K562 (cell line): Measurements from ENCODE around the gene DNMT1. TPM values are rescaled to one million over a fixed set of nuclear protein-coding genes. Genes with fewer than 3 reads are reported as not detected.

Experiments
- ATAC-seq: fragments of 200-7000 bp; cut with Tn5 transposase; 3 replicates; pipeline ENCODE4 v1.9.1; 2020; ENCODE audit warnings: moderate library complexity
- BruUV-seq: library from RNA; stranded (reverse); fragments of 400-500 nt; replicated peaks from 2 replicates; lab custom pipeline; 2021; lab: Mats Ljungman, UMichigan
- CTCF ChIA-PET: fragments of 300-600 bp; formaldehyde crosslinking; extraction: SDS; loops from one replicate; lab custom pipeline; 2021; ENCODE audit warnings: low intra/inter-chr PET ratio; lab: Yijun Ruan, JAX
- POLR2A ChIA-PET: fragments of 300-600, 350-650 bp; sonication (Branson Sonifier 250); formaldehyde crosslinking; extraction: SDS; loops from one replicate; lab custom pipeline; 2021; ENCODE audit warnings: antibody characterized with exemption, inconsistent platforms; lab: Yijun Ruan, JAX
- DNase-seq, 4 experiments: peaks; one replicate each; pipeline versions ENCODE4 v3.0.0 to v3.0.0-alpha.2; 2011 to 2018; ENCODE audit warnings: low spot score in 3 of 4, mixed read lengths in 3 of 4; ENCODE audit errors: extremely low read depth in 1 of 4
- FAIRE-seq: peaks from 2 replicates; lab custom pipeline; 2011; peaks lifted over from hg19 to GRCh38; lab: Jason Lieb, UNC
- H2AFZ ChIP-seq: 2 replicates; pipeline ENCODE4 v1.6.0; 2011; ENCODE audit warnings: low read depth, low read length, control low read depth, inconsistent platforms
- H3K27ac ChIP-seq: fragments of 200-600 bp; 3 replicates; pipeline ENCODE4 v1.8.0; 2011; ENCODE audit warnings: low read depth, mild to moderate bottlenecking, control low read depth, inconsistent platforms, low read length, moderate library complexity, mixed read lengths; ENCODE audit errors: extremely low read depth
- H3K27me3 ChIP-seq, 2 experiments: fragments of 300-600 bp in 1 of 2; 2 replicates in 1 of 2; 3 replicates in 1 of 2; pipeline versions ENCODE4 v1.6.0 to v1.8.0; 2011; ENCODE audit warnings: inconsistent platforms in 2 of 2, low read length in 2 of 2, mild to moderate bottlenecking in 1 of 2, mixed read lengths in 1 of 2, moderate library complexity in 1 of 2; ENCODE audit not compliant: control insufficient read depth in 2 of 2, insufficient read depth in 2 of 2
- H3K36me3 ChIP-seq: fragments of 300-600 bp; 3 replicates; pipeline ENCODE4 v1.8.0; 2011; ENCODE audit warnings: mild to moderate bottlenecking, low read length, inconsistent platforms; ENCODE audit not compliant: control insufficient read depth, insufficient read depth
- H3K4me1 ChIP-seq, 2 experiments: fragments of 200-600 bp in 1 of 2; replicated peaks in 1 of 2; 2 replicates in 1 of 2; 3 replicates in 1 of 2; pipeline versions ENCODE4 v1.5.1 to v1.8.0; 2011; ENCODE audit warnings: inconsistent platforms in 2 of 2, low read length in 2 of 2, mild to moderate bottlenecking in 1 of 2, mixed read lengths in 1 of 2, moderate library complexity in 1 of 2; ENCODE audit not compliant: control insufficient read depth in 2 of 2, insufficient read depth in 2 of 2
- H3K4me2 ChIP-seq: 2 replicates; pipeline ENCODE4 v1.6.1; 2011; ENCODE audit warnings: low read length, control low read depth, inconsistent platforms, mixed read lengths; ENCODE audit not compliant: insufficient read depth
- H3K4me3 ChIP-seq: fragments of 200-600 bp; sonication (generic), shearing (Covaris generic); 2 replicates; pipeline ENCODE4 v1.5.1; 2016; ENCODE audit warnings: control low read depth, inconsistent platforms
- H3K79me2 ChIP-seq: fragments of 200-600 bp; 3 replicates; pipeline ENCODE4 v1.8.0; 2011; ENCODE audit warnings: low read length, inconsistent platforms; ENCODE audit not compliant: control insufficient read depth, insufficient read depth
- H3K9ac ChIP-seq, 2 experiments: 2 replicates each; pipeline versions ENCODE4 v1.6.0 to v1.6.1; 2011; ENCODE audit warnings: low read depth in 2 of 2, low read length in 2 of 2, control low read depth in 1 of 2, inconsistent platforms in 1 of 2, mild to moderate bottlenecking in 1 of 2, mixed read lengths in 1 of 2; ENCODE audit not compliant: insufficient read depth in 1 of 2
- H3K9me1 ChIP-seq: one replicate; pipeline ENCODE4 v1.6.0; 2011; ENCODE audit warnings: inconsistent platforms, mild to moderate bottlenecking, low read length, moderate library complexity; ENCODE audit not compliant: control insufficient read depth, insufficient read depth
- H3K9me3 ChIP-seq: replicated peaks from 2 replicates; pipeline ENCODE4 v1.5.1; 2011; ENCODE audit warnings: low read depth, low read length, inconsistent platforms; ENCODE audit not compliant: control insufficient read depth, insufficient read depth
- H4K20me1 ChIP-seq: replicated peaks from 2 replicates; pipeline ENCODE4 v1.6.1; 2011; ENCODE audit warnings: low read length, inconsistent platforms, mixed read lengths; ENCODE audit not compliant: control insufficient read depth, insufficient read depth
- BHLHE40 ChIP-seq: IDR thresholded peaks from 2 replicates; pipeline ENCODE4 v1.6.1; 2011; ENCODE audit warnings: low read length, improper control_type of control experiment
- CBX3 ChIP-seq, 2 experiments: IDR thresholded peaks; 1 replicate in 1 of 2; 2 replicates in 1 of 2; pipeline ENCODE4 v1.6.1; 2012; ENCODE audit warnings: inconsistent platforms in 2 of 2, low read length in 2 of 2, borderline replicate concordance in 1 of 2, control low read depth in 1 of 2
- ELF4 ChIP-seq: fragments of 450-650 bp; formaldehyde crosslinking; IDR thresholded peaks from 2 replicates; pipeline ENCODE4 v1.4.0; 2022; ENCODE audit warnings: missing genetic modification characterization
- EZH2 ChIP-seq: IDR thresholded peaks from 2 replicates; pipeline ENCODE4 v1.6.1; 2012; ENCODE audit warnings: low read depth, mild to moderate bottlenecking, inconsistent platforms, low read length, borderline replicate concordance
- GTF2A2 ChIP-seq: IDR thresholded peaks from 2 replicates; pipeline ENCODE4 v1.6.1; 2016; ENCODE audit warnings: mild to moderate bottlenecking, missing genetic modification characterization, missing compliant biosample characterization
- HMG20A ChIP-seq: fragments of 450-650 bp; formaldehyde crosslinking; conservative IDR thresholded peaks from 2 replicates; pipeline ENCODE4 v1.4.0; 2020; ENCODE audit warnings: mild to moderate bottlenecking, mixed read lengths
- KDM4B ChIP-seq, 2 experiments: fragments of 450-650 bp in 1 of 2; sonication (generic) in 1 of 2; IDR thresholded peaks; 2 replicates each; pipeline ENCODE4 v1.6.1; 2016 to 2017; ENCODE audit warnings: borderline replicate concordance in 2 of 2, antibody characterized with exemption in 1 of 2, low read depth in 1 of 2, mild to moderate bottlenecking in 1 of 2
- LCOR ChIP-seq: sonication (generic); formaldehyde crosslinking; IDR thresholded peaks from 2 replicates; pipeline ENCODE4 v1.8.0; 2022; ENCODE audit warnings: mild to moderate bottlenecking, missing genetic modification reagents
- NUFIP1 ChIP-seq: fragments of 450-650 bp; IDR thresholded peaks from 2 replicates; pipeline ENCODE4 v1.6.1; 2018; ENCODE audit not compliant: partially characterized antibody
- POLR2A ChIP-seq: fragments of 450-650 bp; conservative IDR thresholded peaks from 2 replicates; pipeline ENCODE4 v1.6.1; 2016
- RBM25 ChIP-seq: fragments of 200-400 bp; formaldehyde crosslinking; IDR thresholded peaks from 2 replicates; pipeline ENCODE4 v1.6.1; 2018; ENCODE audit warnings: low read length, low read depth, moderate library complexity; ENCODE audit not compliant: severe bottlenecking
- XRCC5 ChIP-seq: fragments of 200-400 bp; formaldehyde crosslinking; IDR thresholded peaks from 2 replicates; pipeline ENCODE4 v1.6.1; 2017; ENCODE audit warnings: low read depth, mild to moderate bottlenecking, low read length
- ZNF408 ChIP-seq: fragments of 250-450 bp; sonication (Bioruptor Pico); IDR thresholded peaks from 2 replicates; pipeline ENCODE4 v1.4.0; 2020; ENCODE audit warnings: low read depth, mild to moderate bottlenecking, moderate library complexity
- ZNF583 ChIP-seq: fragments of 250-450 bp; sonication (Bioruptor Pico); IDR thresholded peaks from 2 replicates; pipeline ENCODE4 v1.4.0; 2020
- WGBS: fragments of 100-300 bp; shearing (Covaris generic); methylation state at CpG from one replicate; pipeline ENCODE4 v1.1.6; 2016; ENCODE audit warnings: low coverage, mixed read lengths; ENCODE audit not compliant: insufficient coverage; ENCODE audit errors: missing lambda C conversion rate; 5-methylcytosine and 5-hydroxymethylcytosine counted together
- in situ Hi-C: fragments of 300-500 bp; cut with MboI; formaldehyde crosslinking; loops from 4 replicates; pipeline ENCODE4 v1.15.0; 2018; ENCODE audit warnings: inconsistent platforms, mixed read lengths
- intact Hi-C: fragments of 100-400 bp; cut with micrococcal nuclease; formaldehyde crosslinking; loops from 2 replicates; pipeline ENCODE4 v1.14.2; 2022
- polyA plus RNA-seq, 8 experiments: library from polyadenylated mRNA; depleted of rRNA in 4 of 8; stranded (reverse) in 5 of 8; unstranded in 3 of 8; fragments of >200 nt; fragmentation: Nextera tagmentation in 2 of 8; fragmentation: Illumina TruSeq in 1 of 8; extraction: Ambion mirVana in 2 of 8; extraction: Trizol in 1 of 8; gene quantifications; 2 replicates each; pipeline versions ENCODE4 v1.2.1 to v1.2.3, GENCODE V29; 2011 to 2014; ENCODE audit warnings: inconsistent platforms in 1 of 8, missing spikeins in 1 of 8
- total RNA-seq, 7 experiments: library from RNA; depleted of rRNA in 6 of 7; stranded (reverse); fragments of >200 nt in 6 of 7; fragmentation: Illumina TruSeq in 2 of 7; extraction: Trizol in 2 of 7; gene quantifications; 2 replicates each; pipeline versions ENCODE4 v1.2.1 to v1.2.3, GENCODE V29; 2011 to 2021; ENCODE audit warnings: low replicate concordance in 1 of 7
- TF ChIP-seq, protein P1 (sequence below): fragments of 200-800 bp; sonication (Bioruptor generic); IDR thresholded peaks from 2 replicates; pipeline ENCODE4 v1.6.1; 2017; ENCODE audit warnings: missing genetic modification characterization, missing compliant biosample characterization
- TF ChIP-seq, protein P2 (sequence below): conservative IDR thresholded peaks from 2 replicates; pipeline ENCODE4 v1.6.1; 2011; ENCODE audit warnings: low read depth, mild to moderate bottlenecking, low read length; ENCODE audit not compliant: control insufficient read depth
- TF ChIP-seq, protein P3 (sequence below): sonication (generic); formaldehyde crosslinking; IDR thresholded peaks from 2 replicates; pipeline ENCODE4 v1.8.0; 2022; ENCODE audit warnings: mild to moderate bottlenecking, low read depth, missing genetic modification reagents

The DNMT1 gene
- total and polyA plus RNA-seq, 9 of the 15 experiments (the other 6 are each of a cell fraction or from before 2014, with no cell fraction given), result 80.1 to 271 (median 121) TPM

DNA sequence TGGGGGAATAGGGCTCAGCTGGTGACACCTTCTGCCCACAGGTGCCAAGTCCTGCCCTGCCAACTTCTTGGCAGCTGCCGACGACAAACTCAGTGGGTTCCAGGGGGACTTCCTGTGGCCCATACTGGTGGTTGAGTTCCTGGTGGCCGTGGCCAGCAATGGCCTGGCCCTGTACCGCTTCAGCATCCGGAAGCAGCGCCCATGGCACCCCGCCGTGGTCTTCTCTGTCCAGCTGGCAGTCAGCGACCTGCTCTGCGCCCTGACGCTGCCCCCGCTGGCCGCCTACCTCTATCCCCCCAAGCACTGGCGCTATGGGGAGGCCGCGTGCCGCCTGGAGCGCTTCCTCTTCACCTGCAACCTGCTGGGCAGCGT, 81.2 kb downstream of the DNMT1 start (continued):
- TF ChIP-seq, protein P1, sequence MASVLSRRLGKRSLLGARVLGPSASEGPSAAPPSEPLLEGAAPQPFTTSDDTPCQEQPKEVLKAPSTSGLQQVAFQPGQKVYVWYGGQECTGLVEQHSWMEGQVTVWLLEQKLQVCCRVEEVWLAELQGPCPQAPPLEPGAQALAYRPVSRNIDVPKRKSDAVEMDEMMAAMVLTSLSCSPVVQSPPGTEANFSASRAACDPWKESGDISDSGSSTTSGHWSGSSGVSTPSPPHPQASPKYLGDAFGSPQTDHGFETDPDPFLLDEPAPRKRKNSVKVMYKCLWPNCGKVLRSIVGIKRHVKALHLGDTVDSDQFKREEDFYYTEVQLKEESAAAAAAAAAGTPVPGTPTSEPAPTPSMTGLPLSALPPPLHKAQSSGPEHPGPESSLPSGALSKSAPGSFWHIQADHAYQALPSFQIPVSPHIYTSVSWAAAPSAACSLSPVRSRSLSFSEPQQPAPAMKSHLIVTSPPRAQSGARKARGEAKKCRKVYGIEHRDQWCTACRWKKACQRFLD (CRISPR knock-in tag), result peak; percentile 45; the same call in 1 of the 2 replicates
- TF ChIP-seq HMG20A (CRISPR knock-in tag) (no peak), POLR2A (peak; percentile 14; the same call in 1 of the 2 replicates), RBM25 (no peak), NUFIP1 (no peak), ZNF408 (CRISPR knock-in tag) (no peak)

DNA sequence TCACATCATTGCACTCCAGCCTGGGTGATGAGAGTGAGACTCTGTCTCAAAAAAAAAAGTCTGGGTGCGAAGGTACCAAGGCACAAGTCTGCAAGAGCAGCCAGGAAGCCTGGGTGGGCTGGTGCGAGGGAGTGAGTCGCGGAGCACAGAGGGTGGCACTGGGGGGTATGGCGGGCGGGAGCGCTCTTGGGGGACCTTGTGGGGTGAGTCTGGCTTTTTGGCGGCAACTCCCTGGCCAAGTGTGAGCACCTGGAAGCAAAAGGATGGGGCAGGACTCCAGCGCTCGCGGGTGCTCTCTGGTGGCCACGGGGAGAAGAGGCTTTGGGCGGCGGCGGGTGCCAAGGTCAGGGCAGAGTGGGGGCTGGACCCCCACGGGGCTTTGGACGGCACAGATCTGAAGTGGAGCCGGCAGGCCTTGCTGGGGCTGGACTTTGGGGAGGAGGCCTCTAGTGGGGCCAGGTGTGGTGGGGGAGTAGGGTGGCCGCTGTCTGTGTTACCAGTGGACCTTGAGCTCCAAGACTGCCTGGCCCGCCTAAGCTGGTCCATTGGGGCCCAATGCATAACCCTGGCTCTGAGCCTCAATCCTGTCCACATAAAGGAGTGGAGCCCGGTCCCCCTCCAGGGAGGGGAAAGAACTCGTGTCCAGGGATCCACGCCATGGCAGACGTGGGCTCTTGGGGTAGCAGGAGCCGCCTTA, 81.7 kb downstream of the DNMT1 start:
- Histone ChIP-seq H3K9me1 (no peaks in the 10 kb centered on the region), H3K79me2 (peaks cover 14% of the 10 kb centered on the region), H3K4me2 (no peak overlapping the region), H3K9me3 (no peaks in the 10 kb centered on the region), H4K20me1 (no peaks in the 10 kb centered on the region; the same call in 1 of the 2 replicates), H3K9ac (0 out of 4 replicates have a peak overlapping the region, but pooled peaks of 1 of the 2 experiments have one; percentile 31), H2AFZ (no peak overlapping the region), H3K4me3 (no peak overlapping the region), H3K27me3 (no peaks in the 10 kb centered on the region), H3K27ac (no peak overlapping the region), H3K36me3 (peaks cover 74% of the 10 kb centered on the region; the same call in 2 of the 3 replicates), H3K4me1 (peaks cover 0 to 84% of the 10 kb centered on the region in 2 experiments; a peak in 3 of 5 replicates)
- in situ Hi-C loops (no loop called here), intact Hi-C loops (loop anchor here (1.0 to 5.0 kb wide), 2 partner anchors 39 to 181 kb away; no protein-coding TSS in a partner anchor)
- CTCF ChIA-PET, result interaction anchor here (1.1 kb wide), 1 partner anchor 179 kb away, joined by 3 read pairs; no protein-coding TSS in a partner anchor
- peak; percentile 83 for ATAC-seq
- POLR2A ChIA-PET, result interaction anchor here (0.6 to 1.9 kb wide), 6 partner anchors 9 to 304 kb away, joined by 3 to 7 read pairs (median 3); no protein-coding TSS in a partner anchor
- BruUV-seq, result no TSS peak
- WGBS, result 21% methylated on average over 17 of the region's 25 CpGs
- FAIRE-seq, result peak; percentile 29
- DNase-seq, result peak; percentile 56 to 82 (median 60)
- TF ChIP-seq GTF2A2 (tag) (no peak), XRCC5 (peak; percentile 67; the same call in 1 of the 2 replicates), LCOR (CRISPR knock-in tag) (0 out of 2 replicates have a peak, but pooled peaks have one; percentile 33), KDM4B (IDR thresholded peaks at IDR 0.05; ENCODE audit: borderline replicate concordance in 2 of 2, low read depth in 1 of 2) (0 out of 4 replicates have a peak, but pooled peaks of 1 of the 2 experiments have one; percentile 52), ZNF583 (CRISPR knock-in tag) (no peak), BHLHE40 (0 out of 2 replicates have a peak, but pooled peaks have one; percentile 25), EZH2 (no peak), CBX3 (IDR thresholded peaks at IDR 0.05; ENCODE audit: borderline replicate concordance in 1 of 2, low read length in 2 of 2) (peak in 1 of 2 experiments; percentile 4; a peak in 1 of 3 replicates), ELF4 (peak; percentile 63; the same call in 1 of the 2 replicates)
- TF ChIP-seq, protein P2, sequence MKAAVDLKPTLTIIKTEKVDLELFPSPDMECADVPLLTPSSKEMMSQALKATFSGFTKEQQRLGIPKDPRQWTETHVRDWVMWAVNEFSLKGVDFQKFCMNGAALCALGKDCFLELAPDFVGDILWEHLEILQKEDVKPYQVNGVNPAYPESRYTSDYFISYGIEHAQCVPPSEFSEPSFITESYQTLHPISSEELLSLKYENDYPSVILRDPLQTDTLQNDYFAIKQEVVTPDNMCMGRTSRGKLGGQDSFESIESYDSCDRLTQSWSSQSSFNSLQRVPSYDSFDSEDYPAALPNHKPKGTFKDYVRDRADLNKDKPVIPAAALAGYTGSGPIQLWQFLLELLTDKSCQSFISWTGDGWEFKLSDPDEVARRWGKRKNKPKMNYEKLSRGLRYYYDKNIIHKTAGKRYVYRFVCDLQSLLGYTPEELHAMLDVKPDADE, result peak; percentile 6; the same call in 1 of the 2 replicates
- TF ChIP-seq, protein P3, sequence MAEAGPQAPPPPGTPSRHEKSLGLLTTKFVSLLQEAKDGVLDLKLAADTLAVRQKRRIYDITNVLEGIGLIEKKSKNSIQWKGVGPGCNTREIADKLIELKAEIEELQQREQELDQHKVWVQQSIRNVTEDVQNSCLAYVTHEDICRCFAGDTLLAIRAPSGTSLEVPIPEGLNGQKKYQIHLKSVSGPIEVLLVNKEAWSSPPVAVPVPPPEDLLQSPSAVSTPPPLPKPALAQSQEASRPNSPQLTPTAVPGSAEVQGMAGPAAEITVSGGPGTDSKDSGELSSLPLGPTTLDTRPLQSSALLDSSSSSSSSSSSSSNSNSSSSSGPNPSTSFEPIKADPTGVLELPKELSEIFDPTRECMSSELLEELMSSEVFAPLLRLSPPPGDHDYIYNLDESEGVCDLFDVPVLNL (CRISPR knock-in tag), result no peak
